Kidney (tissue), 14 donors: ENCODE data around the gene FAM120A. TPM values are rescaled to one million over a fixed set of nuclear protein-coding genes. Genes with fewer than 3 reads are reported as not detected.

ENCODE experiments used
- DNase-seq, 5 donors: peaks; one replicate each; pipeline ENCODE4 v3.0.0-alpha.2; 2013 to 2020
- FAIRE-seq: peaks from 2 replicates; lab custom pipeline; 2012; peaks lifted over from hg19 to GRCh38; lab: Jason Lieb, UNC
- H3K27ac ChIP-seq, 2 donors: one replicate each; pipeline ENCODE4 v1.7.0; 2013; ENCODE audit warnings: low read depth in 2 of 2, low read length in 2 of 2, inconsistent platforms in 1 of 2
- H3K27me3 ChIP-seq: one replicate; pipeline ENCODE4 v1.7.1; 2013; ENCODE audit warnings: low read length, inconsistent platforms; ENCODE audit not compliant: control insufficient read depth, insufficient read depth
- H3K36me3 ChIP-seq, 3 donors: one replicate each; pipeline versions ENCODE4 v1.7.0 to v1.7.1; 2013; ENCODE audit warnings: low read length in 3 of 3, control low read depth in 1 of 3, inconsistent platforms in 1 of 3; ENCODE audit not compliant: insufficient read depth in 3 of 3, control insufficient read depth in 2 of 3
- H3K4me1 ChIP-seq, 3 donors: one replicate each; pipeline versions ENCODE4 v1.7.0 to v1.7.1; 2013; ENCODE audit warnings: low read length in 3 of 3, inconsistent platforms in 1 of 3, low read depth in 1 of 3; ENCODE audit not compliant: control insufficient read depth in 2 of 3, insufficient read depth in 2 of 3
- H3K4me3 ChIP-seq, 3 donors: one replicate each; pipeline versions ENCODE4 v1.7.0 to v1.8.1; 2013; ENCODE audit warnings: low read length in 3 of 3, control low read depth in 1 of 3, inconsistent platforms in 1 of 3
- H3K9ac ChIP-seq, 3 donors: one replicate each; pipeline versions ENCODE4 v1.7.0 to v1.7.1; 2013; ENCODE audit warnings: low read length in 3 of 3, control low read depth in 1 of 3, inconsistent platforms in 1 of 3
- H3K9me3 ChIP-seq, 3 donors: one replicate each; pipeline versions ENCODE4 v1.7.0 to v1.7.1; 2013; ENCODE audit warnings: low read length in 3 of 3, control low read depth in 1 of 3, inconsistent platforms in 1 of 3; ENCODE audit not compliant: control insufficient read depth in 2 of 3, insufficient read depth in 1 of 3
- intact Hi-C: fragments of 100-400 bp; cut with DNase I; formaldehyde crosslinking; loops from one replicate; pipeline ENCODE4 v1.11.1; 2022
- polyA plus RNA-seq: library from polyadenylated mRNA; stranded (reverse); fragments of 350-450 nt; fragmentation: Illumina TruSeq; extraction: RNeasy Lipid Tissue Mini Kit (QIAGEN cat#74804); gene quantifications from one replicate; pipeline ENCODE4 v1.2.3, GENCODE V29; 2014; ENCODE audit warnings: low read depth, low replicate concordance; ENCODE audit not compliant: insufficient read depth
- total RNA-seq: library from RNA; stranded (reverse); fragmentation: NEBNext Ultra II Directional; extraction: Animal tissue kit (Norgen Biotek cat#: 25700); gene quantifications from one replicate; pipeline ENCODE4 v1.2.1, GENCODE V29; 2021
- TF ChIP-seq, protein P1 (sequence below): IDR thresholded peaks from 3 replicates; pipeline ENCODE4 v1.5.1; 2012; ENCODE audit warnings: mild to moderate bottlenecking, moderate library complexity, borderline replicate concordance; ENCODE audit not compliant: insufficient read depth; ENCODE audit errors: extremely low read depth
- donor health status: control.
- donor health status: control.
- donor health status: control.
- donor health status: control.
- donor health status: control.
- donor health status: DM: yes; HTN: yes; CAD: no.
- donor health status: Normal renal cell carcinoma (clear cell type).

Gene FAM120A
- total and polyA plus RNA-seq, 2 donors from 2014 or later = 43.7 to 127 TPM

DNA sequence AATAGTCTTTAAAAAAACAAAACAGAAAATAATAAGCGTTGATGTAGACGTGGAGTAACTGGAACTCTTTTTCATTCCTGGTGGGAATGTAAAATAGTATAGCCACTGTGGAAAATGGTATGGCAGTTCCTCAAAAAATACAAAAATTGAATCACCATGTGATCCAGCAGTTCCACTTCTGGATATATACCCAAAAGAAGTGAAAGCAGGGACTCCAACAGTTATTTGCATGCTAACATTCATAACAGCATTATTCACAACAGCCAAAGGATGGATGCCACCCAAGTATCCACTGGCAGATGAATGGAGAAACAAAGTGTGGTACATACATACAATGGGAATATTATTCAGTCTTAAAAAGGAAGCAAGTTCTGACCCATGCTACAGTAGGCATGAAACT lies 120.7 kb downstream of the FAM120A start:
- intact Hi-C loops = no loop called here
- Histone ChIP-seq H3K9ac (no peak overlapping the region), H3K27me3 (no peaks in the 10 kb centered on the region), H3K4me3 (no peak overlapping the region), H3K9me3 (no peaks in the 10 kb centered on the region), H3K27ac (no peak overlapping the region), H3K4me1 (peaks cover 0 to 18% (median 16%) of the 10 kb centered on the region in 3 donors), H3K36me3 (no peaks in the 10 kb centered on the region)
- no peak for FAIRE-seq
- TF ChIP-seq, protein P1, sequence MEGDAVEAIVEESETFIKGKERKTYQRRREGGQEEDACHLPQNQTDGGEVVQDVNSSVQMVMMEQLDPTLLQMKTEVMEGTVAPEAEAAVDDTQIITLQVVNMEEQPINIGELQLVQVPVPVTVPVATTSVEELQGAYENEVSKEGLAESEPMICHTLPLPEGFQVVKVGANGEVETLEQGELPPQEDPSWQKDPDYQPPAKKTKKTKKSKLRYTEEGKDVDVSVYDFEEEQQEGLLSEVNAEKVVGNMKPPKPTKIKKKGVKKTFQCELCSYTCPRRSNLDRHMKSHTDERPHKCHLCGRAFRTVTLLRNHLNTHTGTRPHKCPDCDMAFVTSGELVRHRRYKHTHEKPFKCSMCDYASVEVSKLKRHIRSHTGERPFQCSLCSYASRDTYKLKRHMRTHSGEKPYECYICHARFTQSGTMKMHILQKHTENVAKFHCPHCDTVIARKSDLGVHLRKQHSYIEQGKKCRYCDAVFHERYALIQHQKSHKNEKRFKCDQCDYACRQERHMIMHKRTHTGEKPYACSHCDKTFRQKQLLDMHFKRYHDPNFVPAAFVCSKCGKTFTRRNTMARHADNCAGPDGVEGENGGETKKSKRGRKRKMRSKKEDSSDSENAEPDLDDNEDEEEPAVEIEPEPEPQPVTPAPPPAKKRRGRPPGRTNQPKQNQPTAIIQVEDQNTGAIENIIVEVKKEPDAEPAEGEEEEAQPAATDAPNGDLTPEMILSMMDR = no peak
- DNase-seq = no peak

DNA sequence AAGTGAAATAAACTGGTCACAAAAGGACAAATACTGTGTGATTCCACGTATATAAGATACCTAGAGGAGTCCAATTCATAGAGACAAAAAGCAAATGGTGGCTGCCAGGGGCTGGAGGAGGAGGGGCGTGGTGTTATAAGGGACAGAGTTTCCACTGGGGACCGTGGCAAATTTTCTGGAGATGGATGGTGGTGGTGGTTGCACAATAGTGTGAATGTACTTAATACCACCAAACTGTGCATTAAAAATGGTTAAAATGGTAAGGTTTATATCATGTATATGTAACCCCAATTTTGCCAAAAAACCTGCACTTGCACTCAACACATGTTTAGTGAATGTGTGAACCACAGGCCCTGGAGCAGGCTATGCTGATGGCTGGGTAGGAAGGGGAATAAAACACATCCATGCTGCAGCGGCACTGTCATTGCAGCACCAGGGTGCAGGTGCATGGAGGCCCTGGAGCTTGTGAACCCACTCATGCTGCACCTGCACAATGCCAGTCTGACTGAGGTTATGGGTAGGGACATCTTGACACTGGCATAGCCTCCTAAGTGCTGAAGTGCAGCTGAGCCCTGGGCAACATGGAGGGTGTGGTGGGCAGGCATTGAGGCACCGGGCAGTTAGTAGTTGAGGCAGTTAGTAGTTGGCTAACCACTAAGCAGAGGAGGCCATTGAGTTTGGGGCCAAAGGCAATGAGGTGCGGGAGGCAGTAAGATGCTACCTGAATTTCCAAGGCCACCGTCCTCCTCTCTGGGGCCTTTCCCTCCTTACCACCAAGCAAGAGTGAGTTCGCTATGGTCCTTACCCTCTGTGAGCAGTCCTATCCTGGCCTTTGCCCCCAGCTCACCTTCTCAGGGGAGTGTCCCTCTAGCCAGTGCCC lies 121.4 kb downstream of the FAM120A start:
- Histone ChIP-seq H3K27ac (no peak overlapping the region), H3K27me3 (no peaks in the 10 kb centered on the region), H3K9me3 (no peaks in the 10 kb centered on the region), H3K4me1 (peaks cover 0 to 18% (median 11%) of the 10 kb centered on the region in 3 donors), H3K4me3 (no peak overlapping the region), H3K36me3 (no peaks in the 10 kb centered on the region), H3K9ac (no peak overlapping the region)
- DNase-seq (peak in 1 of 5 donors; percentile 28), FAIRE-seq (no peak)
- intact Hi-C loops = no loop called here
- TF ChIP-seq, protein P1 = no peak

- Histone ChIP-seq H3K4me1 (peaks cover 0 to 24% (median 11%) of the 10 kb centered on the region in 3 donors), H3K27me3 (no peaks in the 10 kb centered on the region), H3K9me3 (no peaks in the 10 kb centered on the region), H3K27ac (no peak overlapping the region), H3K36me3 (no peaks in the 10 kb centered on the region), H3K4me3 (no peak overlapping the region), H3K9ac (no peak overlapping the region)
- intact Hi-C loops = no loop called here
- DNase-seq (peak in 1 of 5 donors; percentile 15), FAIRE-seq (no peak)
- TF ChIP-seq, protein P1 = no peak
These were observed 122.0 kb downstream of the FAM120A start for GRCh38 chr9:93573516-93573828.
